Activated naive CD4-positive, alpha-beta T cell treated with anti-CD3 and anti-CD28 coated beads, Interleukin-2, amount 10 ng/mL, durations not matched to agents 7 days and 5 days (primary cell): Measurements from ENCODE around the gene DNAJB8.
A peak's percentile ranks its signal among the peaks of the same experiment; 100 is the strongest.

Experiments
- CTCF ChIA-PET: fragments of 350-600 bp; sonication (Branson Sonifier 250); formaldehyde crosslinking; loops from one replicate; lab custom pipeline; 2021; ENCODE audit warnings: antibody characterized with exemption; lab: Charles Lee
- DNase-seq: peaks from one replicate; pipeline ENCODE4 v3.0.0-alpha.2; 2020
- H3K27ac Mint-ChIP-seq: one replicate; pipeline ENCODE4 v1.8.0; 2021; ENCODE audit warnings: mild to moderate bottlenecking, moderate library complexity, mixed read lengths
- H3K27me3 Mint-ChIP-seq: one replicate; pipeline ENCODE4 v1.8.0; 2021; ENCODE audit warnings: mild to moderate bottlenecking, mixed read lengths
- H3K36me3 Mint-ChIP-seq: one replicate; pipeline ENCODE4 v1.8.0; 2021; ENCODE audit warnings: mixed read lengths
- H3K4me1 Mint-ChIP-seq: one replicate; pipeline ENCODE4 v1.8.0; 2021; ENCODE audit warnings: mixed read lengths
- H3K4me3 Mint-ChIP-seq: one replicate; pipeline ENCODE4 v1.8.0; 2021; ENCODE audit warnings: mild to moderate bottlenecking, moderate library complexity, mixed read lengths
- H3K9me3 Mint-ChIP-seq: one replicate; pipeline ENCODE4 v1.8.0; 2021; ENCODE audit warnings: mixed read lengths

Gene DNAJB8

GRCh38 chr3:128448491-128448890 lies 18.2 kb downstream of the DNAJB8 start:
- peak; percentile 49 for DNase-seq
- H3K4me1 Mint-ChIP-seq = peaks cover 37% of the 10 kb centered on the region
- peaks cover 31% of the 10 kb centered on the region for H3K36me3 Mint-ChIP-seq
- CTCF ChIA-PET = interaction anchor here (1.2 to 3.6 kb wide), 2 partner anchors 8 to 22 kb away, joined by 3 to 9 read pairs; no protein-coding TSS in a partner anchor
- H3K4me3 Mint-ChIP-seq = no peak overlapping the region
- peaks cover 57% of the 10 kb centered on the region for H3K9me3 Mint-ChIP-seq
- H3K27ac Mint-ChIP-seq = peak overlapping the region; percentile 94
- H3K27me3 Mint-ChIP-seq = peaks cover 19% of the 10 kb centered on the region

GRCh38 chr3:128447561-128448013 lies 19.1 kb downstream of the DNAJB8 start:
- Mint-ChIP-seq H3K9me3 (peaks cover 57% of the 10 kb centered on the region), H3K4me3 (no peak overlapping the region), H3K27me3 (peaks cover 16% of the 10 kb centered on the region), H3K4me1 (peaks cover 37% of the 10 kb centered on the region), H3K27ac (peak overlapping the region; percentile 94), H3K36me3 (peaks cover 31% of the 10 kb centered on the region)
- DNase-seq = peak; percentile 68
- CTCF ChIA-PET = interaction anchor here (0.9 to 3.6 kb wide), 3 partner anchors 21 to 170 kb away, joined by 3 to 9 read pairs (median 3); no protein-coding TSS in a partner anchor

- peaks cover 57% of the 10 kb centered on the region for H3K9me3 Mint-ChIP-seq
- H3K27ac Mint-ChIP-seq = peak overlapping the region; percentile 94
- peaks cover 37% of the 10 kb centered on the region for H3K4me1 Mint-ChIP-seq
- no peak for DNase-seq
- peaks cover 16% of the 10 kb centered on the region for H3K27me3 Mint-ChIP-seq
- H3K4me3 Mint-ChIP-seq = no peak overlapping the region
- H3K36me3 Mint-ChIP-seq = peaks cover 31% of the 10 kb centered on the region
- CTCF ChIA-PET = interaction anchor here (3.6 kb wide), 1 partner anchor 20 kb away, joined by 9 read pairs; no protein-coding TSS in a partner anchor
Observed at GRCh38 chr3:128446821-128447220, 19.9 kb downstream of the DNAJB8 start.

GRCh38 chr3:128445357-128445756 lies 21.3 kb downstream of the DNAJB8 start:
- H3K27ac Mint-ChIP-seq = no peak overlapping the region
- H3K36me3 Mint-ChIP-seq = peaks cover 30% of the 10 kb centered on the region
- no peak overlapping the region for H3K4me3 Mint-ChIP-seq
- DNase-seq = no peak
- CTCF ChIA-PET = no interaction called here
- peaks cover 48% of the 10 kb centered on the region for H3K9me3 Mint-ChIP-seq
- H3K27me3 Mint-ChIP-seq = peaks cover 23% of the 10 kb centered on the region
- H3K4me1 Mint-ChIP-seq = peaks cover 31% of the 10 kb centered on the region

GRCh38 chr3:128443771-128444170 lies 22.9 kb downstream of the DNAJB8 start:
- no peak for DNase-seq
- no peak overlapping the region for H3K4me3 Mint-ChIP-seq
- H3K9me3 Mint-ChIP-seq = peaks cover 34% of the 10 kb centered on the region
- H3K36me3 Mint-ChIP-seq = peaks cover 20% of the 10 kb centered on the region
- peaks cover 20% of the 10 kb centered on the region for H3K4me1 Mint-ChIP-seq
- no peak overlapping the region for H3K27ac Mint-ChIP-seq
- CTCF ChIA-PET = no interaction called here
- peaks cover 35% of the 10 kb centered on the region for H3K27me3 Mint-ChIP-seq

- H3K4me3 Mint-ChIP-seq = no peak overlapping the region
- peaks cover 42% of the 10 kb centered on the region for H3K27me3 Mint-ChIP-seq
- H3K4me1 Mint-ChIP-seq = peaks cover 13% of the 10 kb centered on the region
- H3K27ac Mint-ChIP-seq = no peak overlapping the region
- H3K36me3 Mint-ChIP-seq = peaks cover 15% of the 10 kb centered on the region
- CTCF ChIA-PET = no interaction called here
- H3K9me3 Mint-ChIP-seq = peaks cover 29% of the 10 kb centered on the region
- DNase-seq = no peak
Observed at GRCh38 chr3:128442949-128443348, 23.7 kb downstream of the DNAJB8 start.

- peaks cover 4% of the 10 kb centered on the region for H3K4me1 Mint-ChIP-seq
- DNase-seq = no peak
- H3K4me3 Mint-ChIP-seq = no peak overlapping the region
- H3K9me3 Mint-ChIP-seq = peaks cover 21% of the 10 kb centered on the region
- CTCF ChIA-PET = interaction anchor here (0.9 kb wide), 1 partner anchor 55 kb away, joined by 3 read pairs; no protein-coding TSS in a partner anchor
- H3K36me3 Mint-ChIP-seq = peaks cover 10% of the 10 kb centered on the region
- H3K27ac Mint-ChIP-seq = no peak overlapping the region
- H3K27me3 Mint-ChIP-seq = peaks cover 42% of the 10 kb centered on the region
Observed at GRCh38 chr3:128442070-128442469, 24.6 kb downstream of the DNAJB8 start.

GRCh38 chr3:128439226-128439625 lies 27.5 kb downstream of the DNAJB8 start:
- Mint-ChIP-seq H3K27ac (no peak overlapping the region), H3K4me3 (no peak overlapping the region), H3K36me3 (no peaks in the 10 kb centered on the region), H3K9me3 (no peaks in the 10 kb centered on the region), H3K4me1 (no peaks in the 10 kb centered on the region), H3K27me3 (peaks cover 69% of the 10 kb centered on the region)
- no peak for DNase-seq
- CTCF ChIA-PET = interaction anchor here (0.9 kb wide), 1 partner anchor 14 kb away, joined by 3 read pairs; no protein-coding TSS in a partner anchor

GRCh38 chr3:128438488-128439072 lies 28.1 kb downstream of the DNAJB8 start:
- no peaks in the 10 kb centered on the region for H3K4me1 Mint-ChIP-seq
- no peaks in the 10 kb centered on the region for H3K36me3 Mint-ChIP-seq
- H3K27ac Mint-ChIP-seq = no peak overlapping the region
- H3K4me3 Mint-ChIP-seq = no peak overlapping the region
- CTCF ChIA-PET = interaction anchor here (0.6 to 1.3 kb wide), 8 partner anchors 8 to 167 kb away, joined by 3 to 4 read pairs (median 3); no protein-coding TSS in a partner anchor
- no peak for DNase-seq
- no peaks in the 10 kb centered on the region for H3K9me3 Mint-ChIP-seq
- H3K27me3 Mint-ChIP-seq = peaks cover 76% of the 10 kb centered on the region

GRCh38 chr3:128436214-128436613 lies 30.5 kb downstream of the DNAJB8 start:
- Mint-ChIP-seq H3K4me1 (peaks cover 9% of the 10 kb centered on the region), H3K36me3 (no peaks in the 10 kb centered on the region), H3K27me3 (peaks cover 80% of the 10 kb centered on the region), H3K27ac (no peak overlapping the region), H3K9me3 (no peaks in the 10 kb centered on the region), H3K4me3 (no peak overlapping the region)
- no peak for DNase-seq
- CTCF ChIA-PET = no interaction called here

- H3K36me3 Mint-ChIP-seq = no peaks in the 10 kb centered on the region
- DNase-seq = no peak
- peaks cover 9% of the 10 kb centered on the region for H3K4me1 Mint-ChIP-seq
- H3K27ac Mint-ChIP-seq = no peak overlapping the region
- CTCF ChIA-PET = no interaction called here
- peaks cover 81% of the 10 kb centered on the region for H3K27me3 Mint-ChIP-seq
- H3K4me3 Mint-ChIP-seq = no peak overlapping the region
- no peaks in the 10 kb centered on the region for H3K9me3 Mint-ChIP-seq
Observed at GRCh38 chr3:128435561-128435960, 31.1 kb downstream of the DNAJB8 start.

GRCh38 chr3:128435058-128435457 lies 31.6 kb downstream of the DNAJB8 start:
- DNase-seq = no peak
- Mint-ChIP-seq H3K9me3 (no peaks in the 10 kb centered on the region), H3K36me3 (no peaks in the 10 kb centered on the region), H3K4me1 (peaks cover 9% of the 10 kb centered on the region), H3K27me3 (peaks cover 85% of the 10 kb centered on the region), H3K27ac (no peak overlapping the region), H3K4me3 (no peak overlapping the region)
- CTCF ChIA-PET = interaction anchor here (1.8 kb wide), 1 partner anchor 172 kb away, joined by 3 read pairs; no protein-coding TSS in a partner anchor

- Mint-ChIP-seq H3K4me3 (no peak overlapping the region), H3K27me3 (peaks cover 86% of the 10 kb centered on the region), H3K9me3 (no peaks in the 10 kb centered on the region), H3K27ac (no peak overlapping the region), H3K36me3 (no peaks in the 10 kb centered on the region), H3K4me1 (peaks cover 9% of the 10 kb centered on the region)
- CTCF ChIA-PET = interaction anchor here (1.8 kb wide), 1 partner anchor 173 kb away, joined by 3 read pairs; no protein-coding TSS in a partner anchor
- DNase-seq = no peak
Observed at GRCh38 chr3:128434524-128434923, 32.2 kb downstream of the DNAJB8 start.

GRCh38 chr3:128433837-128434165 lies 32.9 kb downstream of the DNAJB8 start:
- Mint-ChIP-seq H3K27me3 (peaks cover 85% of the 10 kb centered on the region), H3K9me3 (no peaks in the 10 kb centered on the region), H3K27ac (peak overlapping the region; percentile 24), H3K4me1 (peaks cover 9% of the 10 kb centered on the region), H3K36me3 (no peaks in the 10 kb centered on the region), H3K4me3 (no peak overlapping the region)
- DNase-seq = no peak
- CTCF ChIA-PET = interaction anchor here (1.8 kb wide), 1 partner anchor 174 kb away, joined by 3 read pairs; no protein-coding TSS in a partner anchor
